SU-DHL-6 (cell line): ENCODE results near the gene RPS19.

Source experiments
- EZH2phosphoT487 ChIP-seq: fragments of 200-600 bp; sonication (generic), shearing (Covaris generic); conservative IDR thresholded peaks from 2 replicates; pipeline ENCODE4 v1.6.1; 2018; ENCODE audit warnings: mild to moderate bottlenecking, antibody characterized with exemption, low read length, moderate library complexity, mixed read lengths
- TF ChIP-seq, protein P1 (sequence below): fragments of 200-600 bp; sonication (generic); IDR thresholded peaks from one replicate; pipeline ENCODE4 v1.5.1; 2017; ENCODE audit warnings: antibody characterized with exemption, mild to moderate bottlenecking, low read length, moderate library complexity; ENCODE audit not compliant: insufficient read depth, poor library complexity, severe bottlenecking

- TF ChIP-seq, protein P1, sequence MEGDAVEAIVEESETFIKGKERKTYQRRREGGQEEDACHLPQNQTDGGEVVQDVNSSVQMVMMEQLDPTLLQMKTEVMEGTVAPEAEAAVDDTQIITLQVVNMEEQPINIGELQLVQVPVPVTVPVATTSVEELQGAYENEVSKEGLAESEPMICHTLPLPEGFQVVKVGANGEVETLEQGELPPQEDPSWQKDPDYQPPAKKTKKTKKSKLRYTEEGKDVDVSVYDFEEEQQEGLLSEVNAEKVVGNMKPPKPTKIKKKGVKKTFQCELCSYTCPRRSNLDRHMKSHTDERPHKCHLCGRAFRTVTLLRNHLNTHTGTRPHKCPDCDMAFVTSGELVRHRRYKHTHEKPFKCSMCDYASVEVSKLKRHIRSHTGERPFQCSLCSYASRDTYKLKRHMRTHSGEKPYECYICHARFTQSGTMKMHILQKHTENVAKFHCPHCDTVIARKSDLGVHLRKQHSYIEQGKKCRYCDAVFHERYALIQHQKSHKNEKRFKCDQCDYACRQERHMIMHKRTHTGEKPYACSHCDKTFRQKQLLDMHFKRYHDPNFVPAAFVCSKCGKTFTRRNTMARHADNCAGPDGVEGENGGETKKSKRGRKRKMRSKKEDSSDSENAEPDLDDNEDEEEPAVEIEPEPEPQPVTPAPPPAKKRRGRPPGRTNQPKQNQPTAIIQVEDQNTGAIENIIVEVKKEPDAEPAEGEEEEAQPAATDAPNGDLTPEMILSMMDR, result no peak
- no peak for TF ChIP-seq EZH2phosphoT487
Observed at GRCh38 chr19:41811981-41812380, 48.1 kb upstream of the RPS19 start.
